Mononuclear cell (primary cell): ENCODE data around the gene TEAD1. TPM values are rescaled to one million over a fixed set of nuclear protein-coding genes. Genes with fewer than 3 reads are reported as not detected.

Experiments used
- H3K27me3 ChIP-seq: 2 replicates; pipeline ENCODE4 v1.6.0; 2011; ENCODE audit warnings: low read length, control low read depth; ENCODE audit not compliant: insufficient read depth
- H3K4me1 ChIP-seq: 2 replicates; pipeline ENCODE4 v1.5.1; 2011; ENCODE audit warnings: mild to moderate bottlenecking, low read length, control low read depth; ENCODE audit not compliant: insufficient read depth
- H3K4me3 ChIP-seq: 2 replicates; pipeline ENCODE4 v1.5.1; 2011; ENCODE audit warnings: mild to moderate bottlenecking, low read length, moderate library complexity
- H3K9me3 ChIP-seq: 2 replicates; pipeline ENCODE4 v1.5.1; 2011; ENCODE audit warnings: low read depth, mild to moderate bottlenecking, control low read depth, low read length
- total RNA-seq: library from RNA; depleted of rRNA; stranded (reverse); fragments of >200 nt; gene quantifications from one replicate; pipeline ENCODE4 v1.2.3, GENCODE V29; 2012

TEAD1 gene
- total RNA-seq, 1 donor, result not detected

- H3K9me3 ChIP-seq, result no peaks in the 10 kb centered on the region
- no peak overlapping the region for H3K4me3 ChIP-seq
- peaks cover 25% of the 10 kb centered on the region for H3K27me3 ChIP-seq
- H3K4me1 ChIP-seq, result no peaks in the 10 kb centered on the region
Observed at GRCh38 chr11:12724301-12725054, 50.3 kb downstream of the TEAD1 start.

GRCh38 chr11:12725055-12725862 lies 51.0 kb downstream of the TEAD1 start:
- no peaks in the 10 kb centered on the region for H3K4me1 ChIP-seq
- H3K9me3 ChIP-seq, result no peaks in the 10 kb centered on the region
- peaks cover 25% of the 10 kb centered on the region for H3K27me3 ChIP-seq
- no peak overlapping the region for H3K4me3 ChIP-seq

GRCh38 chr11:12725863-12726682 lies 51.9 kb downstream of the TEAD1 start:
- H3K4me3 ChIP-seq, result no peak overlapping the region
- no peaks in the 10 kb centered on the region for H3K4me1 ChIP-seq
- H3K9me3 ChIP-seq, result no peaks in the 10 kb centered on the region
- H3K27me3 ChIP-seq, result peaks cover 19% of the 10 kb centered on the region

- Histone ChIP-seq H3K9me3 (no peaks in the 10 kb centered on the region), H3K27me3 (peaks cover 10% of the 10 kb centered on the region), H3K4me3 (no peak overlapping the region), H3K4me1 (no peaks in the 10 kb centered on the region)
Observed at GRCh38 chr11:12727563-12728211, 53.5 kb downstream of the TEAD1 start.

- Histone ChIP-seq H3K27me3 (peaks cover 8% of the 10 kb centered on the region), H3K4me1 (no peaks in the 10 kb centered on the region), H3K9me3 (no peaks in the 10 kb centered on the region), H3K4me3 (no peak overlapping the region)
Observed at GRCh38 chr11:12728417-12728816, 54.2 kb downstream of the TEAD1 start.

- H3K4me3 ChIP-seq, result no peak overlapping the region
- no peaks in the 10 kb centered on the region for H3K4me1 ChIP-seq
- H3K27me3 ChIP-seq, result no peaks in the 10 kb centered on the region
- no peaks in the 10 kb centered on the region for H3K9me3 ChIP-seq
Observed at GRCh38 chr11:12729941-12730340, 55.7 kb downstream of the TEAD1 start.

- Histone ChIP-seq H3K4me3 (no peak overlapping the region), H3K27me3 (no peaks in the 10 kb centered on the region), H3K9me3 (no peaks in the 10 kb centered on the region), H3K4me1 (no peaks in the 10 kb centered on the region)
Observed at GRCh38 chr11:12731841-12732336, 57.7 kb downstream of the TEAD1 start.

GRCh38 chr11:12733091-12733490 lies 58.9 kb downstream of the TEAD1 start:
- Histone ChIP-seq H3K4me3 (no peak overlapping the region), H3K4me1 (no peaks in the 10 kb centered on the region), H3K27me3 (no peaks in the 10 kb centered on the region), H3K9me3 (no peaks in the 10 kb centered on the region)

- Histone ChIP-seq H3K27me3 (no peaks in the 10 kb centered on the region), H3K9me3 (no peaks in the 10 kb centered on the region), H3K4me1 (no peaks in the 10 kb centered on the region), H3K4me3 (no peak overlapping the region)
Observed at GRCh38 chr11:12734625-12735024, 60.4 kb downstream of the TEAD1 start.

GRCh38 chr11:12735262-12735661 lies 61.0 kb downstream of the TEAD1 start:
- H3K4me3 ChIP-seq, result no peak overlapping the region
- no peaks in the 10 kb centered on the region for H3K4me1 ChIP-seq
- no peaks in the 10 kb centered on the region for H3K27me3 ChIP-seq
- no peaks in the 10 kb centered on the region for H3K9me3 ChIP-seq

- H3K4me3 ChIP-seq, result no peak overlapping the region
- no peaks in the 10 kb centered on the region for H3K27me3 ChIP-seq
Observed at GRCh38 chr11:12737024-12737423, 62.8 kb downstream of the TEAD1 start.

GRCh38 chr11:12741671-12742216 lies 67.5 kb downstream of the TEAD1 start:
- no peaks in the 10 kb centered on the region for H3K9me3 ChIP-seq
- H3K4me3 ChIP-seq, result no peak overlapping the region
- no peaks in the 10 kb centered on the region for H3K27me3 ChIP-seq
- H3K4me1 ChIP-seq, result no peaks in the 10 kb centered on the region

More at GRCh38 chr11:12737024-12737423, 62.8 kb downstream of the TEAD1 start:
- Histone ChIP-seq H3K4me1 (no peaks in the 10 kb centered on the region), H3K9me3 (no peaks in the 10 kb centered on the region)

- Histone ChIP-seq H3K4me3 (no peak overlapping the region), H3K27me3 (no peaks in the 10 kb centered on the region), H3K9me3 (no peaks in the 10 kb centered on the region), H3K4me1 (no peaks in the 10 kb centered on the region)
Observed at GRCh38 chr11:12743834-12744449, 69.7 kb downstream of the TEAD1 start.
